ENCODE data around the gene ENAM.

DNA sequence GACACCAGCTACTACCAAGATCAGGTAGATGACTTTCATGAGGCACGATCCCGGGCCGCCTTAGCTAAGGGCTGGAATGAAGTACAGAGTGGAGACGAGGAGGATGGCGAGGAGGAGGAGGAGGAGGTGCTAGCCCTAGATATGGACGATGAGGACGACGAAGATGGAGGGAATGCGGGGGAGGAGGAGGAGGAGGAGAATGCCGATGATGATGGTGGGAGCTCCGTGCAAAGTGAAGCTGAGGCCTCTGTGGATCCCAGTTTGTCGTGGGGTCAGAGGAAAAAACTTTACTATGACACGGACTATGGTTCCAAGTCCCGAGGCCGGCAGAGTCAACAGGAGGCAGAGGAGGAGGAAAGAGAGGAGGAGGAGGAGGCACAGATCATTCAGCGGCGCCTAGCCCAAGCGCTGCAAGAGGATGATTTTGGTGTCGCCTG, 60.3 kb downstream of the ENAM start:
- TF ChIP-seq, protein P1, sequence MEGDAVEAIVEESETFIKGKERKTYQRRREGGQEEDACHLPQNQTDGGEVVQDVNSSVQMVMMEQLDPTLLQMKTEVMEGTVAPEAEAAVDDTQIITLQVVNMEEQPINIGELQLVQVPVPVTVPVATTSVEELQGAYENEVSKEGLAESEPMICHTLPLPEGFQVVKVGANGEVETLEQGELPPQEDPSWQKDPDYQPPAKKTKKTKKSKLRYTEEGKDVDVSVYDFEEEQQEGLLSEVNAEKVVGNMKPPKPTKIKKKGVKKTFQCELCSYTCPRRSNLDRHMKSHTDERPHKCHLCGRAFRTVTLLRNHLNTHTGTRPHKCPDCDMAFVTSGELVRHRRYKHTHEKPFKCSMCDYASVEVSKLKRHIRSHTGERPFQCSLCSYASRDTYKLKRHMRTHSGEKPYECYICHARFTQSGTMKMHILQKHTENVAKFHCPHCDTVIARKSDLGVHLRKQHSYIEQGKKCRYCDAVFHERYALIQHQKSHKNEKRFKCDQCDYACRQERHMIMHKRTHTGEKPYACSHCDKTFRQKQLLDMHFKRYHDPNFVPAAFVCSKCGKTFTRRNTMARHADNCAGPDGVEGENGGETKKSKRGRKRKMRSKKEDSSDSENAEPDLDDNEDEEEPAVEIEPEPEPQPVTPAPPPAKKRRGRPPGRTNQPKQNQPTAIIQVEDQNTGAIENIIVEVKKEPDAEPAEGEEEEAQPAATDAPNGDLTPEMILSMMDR (IDR thresholded peaks at IDR 0.05) = no peak
- TF ChIP-seq POLR2A (IDR thresholded peaks at IDR 0.05) = no peak
